ENCODE data around the gene TNC.

Gene TNC

GRCh38 chr9:115008536-115009270 lies 109.3 kb downstream of the TNC start:
- no peak for DNase-seq (ENCODE audit: low read depth)

- peak; percentile 40 for DNase-seq (ENCODE audit: low read depth)
Measured at GRCh38 chr9:115006660-115007059, 111.3 kb downstream of the TNC start.

GRCh38 chr9:115005322-115005721 lies 112.6 kb downstream of the TNC start:
- no peak for DNase-seq (ENCODE audit: low read depth)

- DNase-seq (ENCODE audit: low read depth) = no peak
Measured at GRCh38 chr9:115004545-115004944, 113.4 kb downstream of the TNC start.

- no peak for DNase-seq (ENCODE audit: low read depth)
Measured at GRCh38 chr9:115002371-115003120, 115.4 kb downstream of the TNC start.

GRCh38 chr9:115000217-115000639 lies 117.7 kb downstream of the TNC start:
- DNase-seq (ENCODE audit: low read depth) = peak; percentile 30

GRCh38 chr9:114998326-114998725 lies 119.6 kb downstream of the TNC start:
- no peak for DNase-seq (ENCODE audit: low read depth)

GRCh38 chr9:114995681-114996221 lies 122.2 kb downstream of the TNC start:
- DNase-seq (ENCODE audit: low read depth) = no peak

GRCh38 chr9:114994768-114995167 lies 123.2 kb downstream of the TNC start:
- DNase-seq (ENCODE audit: low read depth) = no peak

GRCh38 chr9:114991861-114992260 lies 126.1 kb downstream of the TNC start:
- DNase-seq (ENCODE audit: low read depth) = no peak

GRCh38 chr9:114990901-114991300 lies 127.1 kb downstream of the TNC start:
- DNase-seq (ENCODE audit: low read depth) = no peak

- DNase-seq (ENCODE audit: low read depth) = peak; percentile 66
Measured at GRCh38 chr9:114989600-114990410, 128.2 kb downstream of the TNC start.

- DNase-seq (ENCODE audit: low read depth) = peak; percentile 35
Measured at GRCh38 chr9:114988962-114989599, 128.9 kb downstream of the TNC start.

GRCh38 chr9:114987116-114987515 lies 130.8 kb downstream of the TNC start:
- no peak for DNase-seq (ENCODE audit: low read depth)

GRCh38 chr9:114985959-114986501 lies 131.9 kb downstream of the TNC start:
- no peak for DNase-seq (ENCODE audit: low read depth)

GRCh38 chr9:114981063-114981462 lies 136.9 kb downstream of the TNC start:
- no peak for DNase-seq (ENCODE audit: low read depth)

GRCh38 chr9:114973216-114973615 lies 144.7 kb downstream of the TNC start:
- no peak for DNase-seq (ENCODE audit: low read depth)

GRCh38 chr9:114972510-114973136 lies 145.3 kb downstream of the TNC start:
- DNase-seq (ENCODE audit: low read depth) = no peak
